ENCODE results near the gene HOXD8.

HOXD8 gene

GRCh38 chr2:176103194-176103593 is 26.3 kb upstream of the HOXD8 start:
- no peak for DNase-seq (ENCODE audit: low read depth in 2 of 2)

GRCh38 chr2:176103742-176104315 is 25.7 kb upstream of the HOXD8 start:
- DNase-seq (ENCODE audit: low read depth in 2 of 2), result no peak

GRCh38 chr2:176104316-176105077 is 25.0 kb upstream of the HOXD8 start:
- DNase-seq (ENCODE audit: low read depth in 2 of 2), result no peak

GRCh38 chr2:176105078-176105729 is 24.3 kb upstream of the HOXD8 start:
- no peak for DNase-seq (ENCODE audit: low read depth in 2 of 2)

GRCh38 chr2:176105730-176106580 is 23.6 kb upstream of the HOXD8 start:
- no peak for DNase-seq (ENCODE audit: low read depth in 2 of 2)

- no peak for DNase-seq (ENCODE audit: low read depth in 2 of 2)
Observed at GRCh38 chr2:176106581-176107539, 22.6 kb upstream of the HOXD8 start, which contains the start of gene HOXD11. TSS of gene HOXD11 (plus strand) at chr2:176107280. CDS start at chr2:176107356, 76 bp downstream.

- no peak for DNase-seq (ENCODE audit: low read depth in 2 of 2)
Observed at GRCh38 chr2:176107731-176108181, 21.7 kb upstream of the HOXD8 start.

GRCh38 chr2:176109192-176109901 is 20.2 kb upstream of the HOXD8 start:
- DNase-seq (ENCODE audit: low read depth in 2 of 2), result no peak

- no peak for DNase-seq (ENCODE audit: low read depth in 2 of 2)
Observed at GRCh38 chr2:176109946-176110345, 19.6 kb upstream of the HOXD8 start.

GRCh38 chr2:176110415-176111308 is 18.8 kb upstream of the HOXD8 start:
- no peak for DNase-seq (ENCODE audit: low read depth in 2 of 2)

- DNase-seq (ENCODE audit: low read depth in 2 of 2), result no peak
Observed at GRCh38 chr2:176111309-176111663, 18.2 kb upstream of the HOXD8 start.

- no peak for DNase-seq (ENCODE audit: low read depth in 2 of 2)
Observed at GRCh38 chr2:176111846-176112374, 17.6 kb upstream of the HOXD8 start.

GRCh38 chr2:176112375-176113302 is 16.9 kb upstream of the HOXD8 start:
- DNase-seq (ENCODE audit: low read depth in 2 of 2), result no peak

- DNase-seq (ENCODE audit: low read depth in 2 of 2), result no peak
Observed at GRCh38 chr2:176114120-176114929, 15.2 kb upstream of the HOXD8 start.

GRCh38 chr2:176114930-176115625 is 14.4 kb upstream of the HOXD8 start:
- DNase-seq (ENCODE audit: low read depth in 2 of 2), result no peak
